Astrocyte (in vitro differentiated cells and primary cell): ENCODE data around the gene FBXW7.

Source experiments
- CTCF ChIP-seq: IDR thresholded peaks from 2 replicates; pipeline ENCODE4 v1.5.1; 2011; ENCODE audit warnings: low read depth, mild to moderate bottlenecking, inconsistent platforms, low read length, moderate library complexity; ENCODE audit not compliant: insufficient read depth
- EZH2 ChIP-seq: IDR thresholded peaks from 2 replicates; pipeline ENCODE4 v1.6.1; 2012; ENCODE audit warnings: mild to moderate bottlenecking, low read length, inconsistent platforms; ENCODE audit not compliant: insufficient read depth

- no peak for TF ChIP-seq EZH2
- no peak for TF ChIP-seq CTCF
Measured at GRCh38 chr4:152443859-152444258, 92.0 kb downstream of the FBXW7 start.
